ENCODE data around the gene SCYGR5. TPM values are rescaled to one million over a fixed set of nuclear protein-coding genes. Genes with fewer than 3 reads are reported as not detected.
"Not testable (repeated sequence)": the region's sequence is repeated elsewhere in the genome, so short reads cannot be mapped to it uniquely, and the experiment has no call there.

Gene SCYGR5, protein sequence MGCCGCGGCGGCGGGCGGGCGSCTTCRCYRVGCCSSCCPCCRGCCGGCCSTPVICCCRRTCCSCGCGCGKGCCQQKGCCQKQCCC
- total RNA-seq (not detected), polyA plus RNA-seq (not detected)

DNA sequence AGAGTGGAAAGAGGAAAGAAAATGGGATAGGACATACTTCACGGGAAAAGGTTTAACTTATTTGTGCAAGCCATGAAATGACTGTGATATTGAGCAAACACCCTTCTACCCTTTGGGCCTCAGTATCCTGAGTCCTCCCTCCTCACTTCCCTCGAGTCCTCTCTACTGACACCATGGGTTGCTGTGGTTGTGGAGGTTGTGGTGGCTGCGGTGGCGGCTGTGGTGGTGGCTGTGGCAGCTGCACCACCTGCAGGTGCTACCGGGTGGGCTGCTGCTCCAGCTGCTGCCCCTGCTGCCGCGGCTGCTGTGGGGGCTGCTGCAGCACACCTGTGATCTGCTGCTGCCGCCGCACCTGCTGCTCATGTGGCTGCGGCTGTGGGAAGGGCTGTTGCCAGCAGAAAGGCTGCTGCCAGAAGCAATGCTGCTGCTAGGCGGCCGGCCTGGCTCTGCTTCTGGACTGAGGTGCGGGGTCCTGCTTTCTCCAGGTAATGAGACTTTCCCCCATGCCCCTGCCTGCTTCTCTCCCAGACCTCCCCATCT is at the start of gene SCYGR5:
SCYGR5 (plus strand) TSS at position 174 of the 540 bp plus-strand sequence; CDS start at position 174, 0 bp downstream.
- H3K9me3 ChIP-seq (ENCODE audit: low read length); H3K27me3 ChIP-seq (ENCODE audit: insufficient read depth, low read length, poor library complexity, severe bottlenecking); H3K27ac ChIP-seq (ENCODE audit: low read depth, low read length); H3K4me1 Mint-ChIP-seq; H3K4me3 Mint-ChIP-seq; H3K36me3 Mint-ChIP-seq; H3K4me1 ChIP-seq (ENCODE audit: insufficient read depth, low read length); H3K4me3 ChIP-seq (ENCODE audit: low read length); POLR2A ChIA-PET; H3K9me3 Mint-ChIP-seq; DNase-seq; H3K36me3 ChIP-seq (ENCODE audit: insufficient read depth, low read length): not testable (repeated sequence)
- peak within 1 kb of the TSS in 1 of 8 donors; percentile 63 for H3K27ac Mint-ChIP-seq
- CTCF ChIA-PET, result interaction anchor here (1.0 kb wide), 1 partner anchor 9 kb away, joined by 4 read pairs; no protein-coding TSS in a partner anchor
- peaks cover 7 to 16% of the 10 kb centered on the region in 2 donors for H3K27me3 Mint-ChIP-seq

DNA sequence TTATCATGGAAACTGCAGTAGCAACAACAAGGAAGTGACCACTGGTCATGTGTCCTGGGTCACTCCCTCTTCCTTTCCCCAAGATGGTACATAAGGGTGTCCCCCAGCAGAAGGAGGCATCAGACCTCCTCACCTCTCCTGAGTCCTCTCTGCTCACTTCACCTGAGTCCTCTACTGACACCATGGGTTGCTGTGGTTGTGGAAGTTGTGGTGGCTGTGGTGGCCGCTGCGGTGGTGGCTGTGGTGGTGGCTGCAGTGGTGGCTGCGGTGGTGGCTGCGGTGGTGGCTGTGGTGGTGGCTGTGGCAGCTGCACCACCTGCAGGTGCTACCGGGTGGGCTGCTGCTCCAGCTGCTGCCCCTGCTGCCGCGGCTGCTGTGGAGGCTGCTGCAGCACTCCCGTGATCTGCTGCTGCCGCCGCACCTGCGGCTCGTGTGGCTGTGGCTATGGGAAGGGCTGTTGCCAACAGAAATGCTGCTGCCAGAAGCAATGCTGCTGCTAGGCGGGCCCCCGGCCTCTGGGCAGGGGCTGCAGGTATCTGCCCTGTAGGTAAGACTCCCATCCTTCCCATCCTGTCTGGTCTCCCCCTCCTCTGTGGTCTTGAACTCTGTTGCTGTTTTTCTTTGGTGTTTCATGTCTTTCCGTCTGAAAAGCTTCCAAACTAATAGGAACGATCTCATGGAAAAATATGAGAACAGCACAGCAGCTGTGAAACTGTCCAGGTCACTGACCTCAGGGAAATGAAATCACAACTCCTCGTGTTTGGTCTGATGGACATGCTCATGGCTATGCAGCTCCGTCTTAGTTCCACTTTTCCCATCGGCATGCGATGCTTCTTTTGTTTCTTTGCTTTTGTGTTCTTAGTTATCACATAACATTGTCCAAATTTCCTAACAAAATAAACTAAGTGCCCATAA is 49.0 kb upstream of the SCYGR5 start, which contains the start of gene SCYGR4:
SCYGR4 (plus strand) TSS at position 183 of the 915 bp plus-strand sequence; CDS start at position 183, 0 bp downstream.
- H3K36me3 ChIP-seq (ENCODE audit: insufficient read depth, low read length), result no peaks in the 10 kb centered on the region
- H3K4me3 Mint-ChIP-seq, result no peak within 1 kb of the TSS
- no peaks in the 10 kb centered on the region for H3K4me1 Mint-ChIP-seq
- H3K27me3 Mint-ChIP-seq, result peaks cover 11 to 30% of the 10 kb centered on the region in 2 donors
- ChIA-PET CTCF (no interaction called here), POLR2A (no interaction called here)
- H3K27ac Mint-ChIP-seq, result no peak within 1 kb of the TSS
- H3K36me3 Mint-ChIP-seq, result no peaks in the 10 kb centered on the region
- H3K27me3 ChIP-seq (ENCODE audit: insufficient read depth, low read length, poor library complexity, severe bottlenecking), result no peaks in the 10 kb centered on the region
- no peak within 1 kb of the TSS for H3K27ac ChIP-seq (ENCODE audit: low read depth, low read length)
- no peaks in the 10 kb centered on the region for H3K9me3 Mint-ChIP-seq
- no peak for DNase-seq
- no peaks in the 10 kb centered on the region for H3K9me3 ChIP-seq (ENCODE audit: low read length)
- H3K4me1 ChIP-seq (ENCODE audit: insufficient read depth, low read length), result no peaks in the 10 kb centered on the region
- no peak within 1 kb of the TSS for H3K4me3 ChIP-seq (ENCODE audit: low read length)

DNA sequence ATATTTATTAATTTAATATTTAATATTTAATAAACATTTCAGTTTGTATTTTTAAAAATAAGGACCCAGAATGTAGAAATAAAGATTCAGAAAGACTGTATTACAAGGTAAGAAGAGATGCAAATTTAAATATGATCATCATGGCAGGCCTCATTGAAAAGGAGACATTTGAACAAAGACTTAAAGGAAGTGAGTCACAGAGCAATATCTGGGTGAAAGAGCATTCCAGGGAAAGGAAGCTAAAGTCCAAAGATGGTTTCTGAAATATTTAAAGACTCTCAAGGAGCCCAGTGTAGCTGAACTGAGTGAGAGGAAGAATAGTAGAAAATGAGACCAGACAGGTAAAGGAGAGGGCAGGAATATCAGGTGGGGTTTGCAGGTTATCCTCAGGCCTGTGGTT is 43.4 kb upstream of the SCYGR5 start:
- H3K4me1 Mint-ChIP-seq, result no peaks in the 10 kb centered on the region
- no peak overlapping the region for H3K27ac Mint-ChIP-seq
- no peak overlapping the region for H3K4me3 Mint-ChIP-seq
- H3K27ac ChIP-seq (ENCODE audit: low read depth, low read length), result no peak overlapping the region
- H3K27me3 Mint-ChIP-seq, result peaks cover 6 to 8% of the 10 kb centered on the region in 2 donors
- H3K36me3 ChIP-seq (ENCODE audit: insufficient read depth, low read length), result no peaks in the 10 kb centered on the region
- no peaks in the 10 kb centered on the region for H3K27me3 ChIP-seq (ENCODE audit: insufficient read depth, low read length, poor library complexity, severe bottlenecking)
- POLR2A ChIA-PET, result no interaction called here
- no peaks in the 10 kb centered on the region for H3K36me3 Mint-ChIP-seq
- H3K4me1 ChIP-seq (ENCODE audit: insufficient read depth, low read length), result no peaks in the 10 kb centered on the region
- no peak for DNase-seq
- no peaks in the 10 kb centered on the region for H3K9me3 Mint-ChIP-seq
- CTCF ChIA-PET, result no interaction called here
- H3K9me3 ChIP-seq (ENCODE audit: low read length), result no peaks in the 10 kb centered on the region
- H3K4me3 ChIP-seq (ENCODE audit: low read length), result no peak overlapping the region

DNA sequence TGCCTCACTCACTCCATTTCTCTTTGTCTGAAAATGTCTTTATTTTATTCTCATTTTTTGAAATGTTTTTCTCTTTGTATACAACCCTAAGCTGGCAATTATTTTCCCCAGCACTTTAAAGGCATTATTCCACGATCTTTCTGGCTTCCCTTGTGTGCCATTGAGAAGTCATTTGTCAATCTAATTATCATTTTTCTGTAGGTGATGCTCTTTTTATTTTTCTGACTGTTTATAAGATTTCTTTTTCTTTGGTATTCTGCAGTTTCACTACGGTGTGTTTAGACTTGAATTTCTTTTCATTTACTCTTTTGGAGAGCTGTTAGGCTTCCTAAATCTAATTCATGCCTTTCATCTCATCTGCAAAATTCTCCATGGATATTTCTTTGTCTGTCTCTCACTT is 41.2 kb upstream of the SCYGR5 start:
- Mint-ChIP-seq H3K36me3 (no peaks in the 10 kb centered on the region), H3K4me3 (no peak overlapping the region), H3K27me3 (peaks cover 0 to 17% of the 10 kb centered on the region in 2 donors), H3K27ac (no peak overlapping the region), H3K4me1 (no peaks in the 10 kb centered on the region), H3K9me3 (no peaks in the 10 kb centered on the region)
- Histone ChIP-seq H3K36me3 (ENCODE audit: insufficient read depth, low read length) (no peaks in the 10 kb centered on the region), H3K4me1 (ENCODE audit: insufficient read depth, low read length) (no peaks in the 10 kb centered on the region), H3K9me3 (ENCODE audit: low read length) (no peaks in the 10 kb centered on the region), H3K4me3 (ENCODE audit: low read length) (no peak overlapping the region), H3K27me3 (ENCODE audit: insufficient read depth, low read length, poor library complexity, severe bottlenecking) (no peaks in the 10 kb centered on the region), H3K27ac (ENCODE audit: low read depth, low read length) (no peak overlapping the region)
- POLR2A ChIA-PET, result no interaction called here
- CTCF ChIA-PET, result no interaction called here
- no peak for DNase-seq

- H3K4me1 ChIP-seq (ENCODE audit: insufficient read depth, low read length), result no peaks in the 10 kb centered on the region
- H3K9me3 ChIP-seq (ENCODE audit: low read length), result no peaks in the 10 kb centered on the region
- H3K27ac ChIP-seq (ENCODE audit: low read depth, low read length), result no peak overlapping the region
- Mint-ChIP-seq H3K4me3 (no peak overlapping the region), H3K9me3 (no peaks in the 10 kb centered on the region), H3K36me3 (no peaks in the 10 kb centered on the region), H3K27ac (no peak overlapping the region), H3K27me3 (peaks cover 3 to 29% of the 10 kb centered on the region in 2 donors), H3K4me1 (no peaks in the 10 kb centered on the region)
- H3K4me3 ChIP-seq (ENCODE audit: low read length), result no peak overlapping the region
- H3K27me3 ChIP-seq (ENCODE audit: insufficient read depth, low read length, poor library complexity, severe bottlenecking), result no peaks in the 10 kb centered on the region
- no peak for DNase-seq
- ChIA-PET POLR2A (no interaction called here), CTCF (no interaction called here)
- no peaks in the 10 kb centered on the region for H3K36me3 ChIP-seq (ENCODE audit: insufficient read depth, low read length)
Measured at GRCh38 chr2:227626580-227627151, 39.9 kb upstream of the SCYGR5 start.

DNA sequence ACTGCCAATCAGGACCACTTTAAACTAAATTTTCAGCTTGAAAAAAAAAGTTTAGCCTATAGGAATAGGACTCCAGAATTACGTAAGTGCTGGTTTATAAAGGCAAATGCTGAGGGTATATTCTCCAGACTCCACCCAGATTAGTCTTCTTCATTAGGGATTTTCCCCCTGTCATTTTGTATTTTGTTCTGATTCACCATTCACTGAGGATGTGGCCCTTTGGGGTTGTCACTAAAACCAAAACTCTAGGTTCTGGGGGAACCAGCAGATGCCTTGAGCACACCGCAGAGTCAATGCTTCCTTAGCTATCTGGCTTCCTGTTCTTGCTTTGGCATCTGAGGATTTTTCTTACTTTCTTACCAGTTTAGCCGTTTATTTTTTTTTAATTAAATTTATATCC is 38.8 kb upstream of the SCYGR5 start:
- Histone ChIP-seq H3K36me3 (ENCODE audit: insufficient read depth, low read length) (no peaks in the 10 kb centered on the region), H3K27ac (ENCODE audit: low read depth, low read length) (no peak overlapping the region), H3K9me3 (ENCODE audit: low read length) (no peaks in the 10 kb centered on the region), H3K4me1 (ENCODE audit: insufficient read depth, low read length) (no peaks in the 10 kb centered on the region), H3K27me3 (ENCODE audit: insufficient read depth, low read length, poor library complexity, severe bottlenecking) (no peaks in the 10 kb centered on the region), H3K4me3 (ENCODE audit: low read length) (no peak overlapping the region)
- CTCF ChIA-PET, result no interaction called here
- Mint-ChIP-seq H3K36me3 (no peaks in the 10 kb centered on the region), H3K4me1 (no peaks in the 10 kb centered on the region), H3K27me3 (peaks cover 3 to 32% of the 10 kb centered on the region in 2 donors), H3K9me3 (no peaks in the 10 kb centered on the region), H3K4me3 (peak overlapping the region in 1 of 7 donors; percentile 65), H3K27ac (no peak overlapping the region)
- POLR2A ChIA-PET, result no interaction called here
- no peak for DNase-seq

GRCh38 chr2:227629435-227629834 is 37.2 kb upstream of the SCYGR5 start:
- ChIA-PET CTCF (no interaction called here), POLR2A (no interaction called here)
- Mint-ChIP-seq H3K36me3 (no peaks in the 10 kb centered on the region), H3K27ac (no peak overlapping the region), H3K4me3 (no peak overlapping the region), H3K4me1 (no peaks in the 10 kb centered on the region), H3K9me3 (no peaks in the 10 kb centered on the region), H3K27me3 (peaks cover 3 to 39% of the 10 kb centered on the region in 2 donors)
- Histone ChIP-seq H3K4me3 (ENCODE audit: low read length) (no peak overlapping the region), H3K27me3 (ENCODE audit: insufficient read depth, low read length, poor library complexity, severe bottlenecking) (no peaks in the 10 kb centered on the region), H3K9me3 (ENCODE audit: low read length) (no peaks in the 10 kb centered on the region), H3K27ac (ENCODE audit: low read depth, low read length) (no peak overlapping the region), H3K4me1 (ENCODE audit: insufficient read depth, low read length) (no peaks in the 10 kb centered on the region), H3K36me3 (ENCODE audit: insufficient read depth, low read length) (no peaks in the 10 kb centered on the region)
- no peak for DNase-seq

GRCh38 chr2:227630322-227630721 is 36.3 kb upstream of the SCYGR5 start:
- CTCF ChIA-PET, result no interaction called here
- no peaks in the 10 kb centered on the region for H3K36me3 Mint-ChIP-seq
- DNase-seq, result no peak
- no peaks in the 10 kb centered on the region for H3K36me3 ChIP-seq (ENCODE audit: insufficient read depth, low read length)
- peaks cover 3 to 41% of the 10 kb centered on the region in 2 donors for H3K27me3 Mint-ChIP-seq
- H3K4me1 ChIP-seq (ENCODE audit: insufficient read depth, low read length), result no peaks in the 10 kb centered on the region
- H3K27ac Mint-ChIP-seq, result no peak overlapping the region
- H3K27me3 ChIP-seq (ENCODE audit: insufficient read depth, low read length, poor library complexity, severe bottlenecking), result no peaks in the 10 kb centered on the region
- H3K4me1 Mint-ChIP-seq, result no peaks in the 10 kb centered on the region
- H3K9me3 ChIP-seq (ENCODE audit: low read length), result no peaks in the 10 kb centered on the region
- no peak overlapping the region for H3K4me3 Mint-ChIP-seq
- no peaks in the 10 kb centered on the region for H3K9me3 Mint-ChIP-seq
- H3K27ac ChIP-seq (ENCODE audit: low read depth, low read length), result no peak overlapping the region
- POLR2A ChIA-PET, result no interaction called here
- no peak overlapping the region for H3K4me3 ChIP-seq (ENCODE audit: low read length)

Data from CD8-positive, alpha-beta memory T cell (primary cell).